Stimulated activated CD8-positive, alpha-beta memory T cell treated with anti-CD3 and anti-CD28 coated beads, Interleukin-15, amount 100 ng/mL, for 1 hour (primary cell): ENCODE results near the gene C15orf39.
"Not testable (repeated sequence)": the region's sequence is repeated elsewhere in the genome, so short reads cannot be mapped to it uniquely, and the experiment has no call there.

Experiments
- DNase-seq: peaks from one replicate; pipeline ENCODE4 v3.0.0-alpha.2; 2020; ENCODE audit warnings: low read depth

The C15orf39 gene

GRCh38 chr15:75232252-75232813, 30.7 kb downstream of the C15orf39 start:
- DNase-seq, result no peak

- DNase-seq, result no peak
Observed at GRCh38 chr15:75232826-75233503, 31.3 kb downstream of the C15orf39 start.

- DNase-seq, result no peak
Observed at GRCh38 chr15:75233504-75234190, 32.0 kb downstream of the C15orf39 start.

- DNase-seq, result no peak
Observed at GRCh38 chr15:75234191-75234810, 32.6 kb downstream of the C15orf39 start.

GRCh38 chr15:75235051-75235673, 33.5 kb downstream of the C15orf39 start:
- DNase-seq, result no peak

GRCh38 chr15:75235760-75236729, 34.4 kb downstream of the C15orf39 start:
- no peak for DNase-seq

GRCh38 chr15:75237316-75237982, 35.8 kb downstream of the C15orf39 start:
- DNase-seq, result no peak

- no peak for DNase-seq
Observed at GRCh38 chr15:75238150-75238549, 36.5 kb downstream of the C15orf39 start.

GRCh38 chr15:75245741-75246140, 44.1 kb downstream of the C15orf39 start:
- DNase-seq, result not testable (repeated sequence)

GRCh38 chr15:75248991-75249390, 47.3 kb downstream of the C15orf39 start:
- not testable (repeated sequence) for DNase-seq

- DNase-seq, result no peak
Observed at GRCh38 chr15:75249726-75250125, 48.0 kb downstream of the C15orf39 start.

GRCh38 chr15:75251343-75251742, 49.7 kb downstream of the C15orf39 start:
- not testable (repeated sequence) for DNase-seq

- DNase-seq, result not testable (repeated sequence)
Observed at GRCh38 chr15:75252285-75252684, 50.6 kb downstream of the C15orf39 start.

GRCh38 chr15:75258034-75258433, 56.4 kb downstream of the C15orf39 start, which contains the start of gene GOLGA6C:
Gene GOLGA6C, plus strand, starts transcription at chr15:75258334. Its CDS starts 265 bp downstream, at chr15:75258599.
- DNase-seq, result not testable (repeated sequence)

- not testable (repeated sequence) for DNase-seq
Observed at GRCh38 chr15:75258620-75259343, 57.1 kb downstream of the C15orf39 start.

GRCh38 chr15:75259873-75260272, 58.2 kb downstream of the C15orf39 start:
- not testable (repeated sequence) for DNase-seq
